CD4-positive, alpha-beta T cell treated with Interferon gamma for 1 hour (primary cell): ENCODE measurements around the gene EBPL.
A peak's percentile ranks its signal among the peaks of the same experiment; 100 is the strongest.
"Not testable (repeated sequence)": the region's sequence is repeated elsewhere in the genome, so short reads cannot be mapped to it uniquely, and the experiment has no call there.

ENCODE experiments used
- DNase-seq: peaks from one replicate; pipeline ENCODE4 v3.0.0-alpha.2; 2020

The EBPL gene

DNA sequence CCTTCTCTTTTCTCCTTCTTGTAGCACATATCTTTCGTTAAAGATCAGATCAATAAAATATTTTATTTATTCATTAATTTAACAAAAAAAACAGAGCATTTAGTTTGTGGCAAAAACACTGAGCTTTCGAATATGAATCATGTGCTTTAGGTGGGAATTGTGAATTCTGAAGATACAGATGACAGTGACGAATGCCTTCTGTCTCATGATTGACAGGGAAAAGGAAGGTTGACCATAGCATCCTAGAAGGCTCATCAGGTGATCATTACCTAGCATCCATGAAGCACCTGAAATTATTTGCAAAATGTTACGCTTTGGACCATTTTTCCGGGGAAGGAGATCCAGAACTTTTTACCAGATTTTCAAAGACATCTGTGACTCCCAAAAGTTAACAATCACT, 59.1 kb downstream of the EBPL start:
- DNase-seq: no peak

DNA sequence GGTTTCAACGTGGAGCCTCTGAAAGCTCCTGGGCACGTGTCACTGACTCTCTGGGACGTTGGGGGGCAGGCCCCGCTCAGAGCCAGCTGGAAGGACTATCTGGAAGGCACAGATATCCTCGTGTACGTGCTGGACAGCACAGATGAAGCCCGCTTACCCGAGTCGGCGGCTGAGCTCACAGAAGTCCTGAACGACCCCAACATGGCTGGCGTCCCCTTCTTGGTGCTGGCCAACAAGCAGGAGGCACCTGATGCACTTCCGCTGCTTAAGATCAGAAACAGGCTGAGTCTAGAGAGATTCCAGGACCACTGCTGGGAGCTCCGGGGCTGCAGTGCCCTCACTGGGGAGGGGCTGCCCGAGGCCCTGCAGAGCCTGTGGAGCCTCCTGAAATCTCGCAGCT, 60.7 kb downstream of the EBPL start:
- DNase-seq: no peak

DNA sequence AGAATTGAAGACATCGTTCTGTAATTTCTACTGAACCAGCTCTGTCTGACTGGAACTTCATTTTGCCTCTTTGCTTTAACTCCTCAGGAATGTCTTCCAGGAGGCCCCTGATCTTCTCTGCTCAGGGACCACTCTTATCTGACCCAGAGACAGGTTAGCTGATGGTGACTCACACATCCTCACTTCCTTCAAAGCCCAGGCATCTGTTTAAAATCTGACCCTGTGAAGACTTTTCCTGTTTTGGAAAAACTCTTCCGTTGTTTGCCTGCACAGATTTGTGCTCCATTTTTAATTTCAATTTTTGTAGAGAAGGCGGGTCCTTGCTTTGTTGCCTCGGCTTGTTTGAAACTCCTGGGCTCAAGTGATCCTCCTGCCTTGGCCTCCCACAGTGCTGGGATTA, 61.3 kb downstream of the EBPL start:
- DNase-seq: no peak

DNA sequence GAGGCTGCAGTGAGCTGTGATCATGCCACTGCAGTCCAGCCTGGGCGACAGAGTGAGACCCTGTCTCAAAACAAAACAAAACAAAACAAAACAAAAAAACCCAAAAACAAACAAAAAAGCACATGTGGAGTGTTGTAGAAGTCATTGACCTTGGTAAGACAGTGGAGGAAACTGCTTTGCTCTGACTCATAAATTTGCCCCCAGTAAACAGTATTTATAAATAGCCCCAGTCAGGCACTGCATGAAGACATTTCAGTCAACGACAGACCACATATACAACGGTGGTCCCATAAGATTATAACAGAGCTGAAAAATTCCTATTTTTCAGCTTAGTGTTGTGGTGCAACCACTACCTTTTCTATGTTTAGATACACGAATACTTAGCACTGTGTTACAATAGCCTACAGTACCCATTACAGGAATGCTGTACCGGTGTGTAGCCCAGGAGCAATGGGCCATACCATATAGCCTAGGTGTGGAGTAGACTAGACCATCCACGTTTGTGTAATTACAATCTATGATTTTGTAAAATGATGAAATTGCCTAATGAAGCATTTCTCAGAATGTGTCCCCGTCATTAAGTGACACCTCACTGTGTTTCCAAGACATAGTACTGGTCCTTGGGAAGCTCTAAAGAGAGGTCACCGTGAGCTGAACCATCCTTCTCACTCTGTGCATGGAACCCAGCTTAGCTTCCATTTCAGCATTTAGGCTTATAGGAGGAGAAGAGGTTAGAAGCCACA, 61.9 kb downstream of the EBPL start:
- DNase-seq: no peak

DNA sequence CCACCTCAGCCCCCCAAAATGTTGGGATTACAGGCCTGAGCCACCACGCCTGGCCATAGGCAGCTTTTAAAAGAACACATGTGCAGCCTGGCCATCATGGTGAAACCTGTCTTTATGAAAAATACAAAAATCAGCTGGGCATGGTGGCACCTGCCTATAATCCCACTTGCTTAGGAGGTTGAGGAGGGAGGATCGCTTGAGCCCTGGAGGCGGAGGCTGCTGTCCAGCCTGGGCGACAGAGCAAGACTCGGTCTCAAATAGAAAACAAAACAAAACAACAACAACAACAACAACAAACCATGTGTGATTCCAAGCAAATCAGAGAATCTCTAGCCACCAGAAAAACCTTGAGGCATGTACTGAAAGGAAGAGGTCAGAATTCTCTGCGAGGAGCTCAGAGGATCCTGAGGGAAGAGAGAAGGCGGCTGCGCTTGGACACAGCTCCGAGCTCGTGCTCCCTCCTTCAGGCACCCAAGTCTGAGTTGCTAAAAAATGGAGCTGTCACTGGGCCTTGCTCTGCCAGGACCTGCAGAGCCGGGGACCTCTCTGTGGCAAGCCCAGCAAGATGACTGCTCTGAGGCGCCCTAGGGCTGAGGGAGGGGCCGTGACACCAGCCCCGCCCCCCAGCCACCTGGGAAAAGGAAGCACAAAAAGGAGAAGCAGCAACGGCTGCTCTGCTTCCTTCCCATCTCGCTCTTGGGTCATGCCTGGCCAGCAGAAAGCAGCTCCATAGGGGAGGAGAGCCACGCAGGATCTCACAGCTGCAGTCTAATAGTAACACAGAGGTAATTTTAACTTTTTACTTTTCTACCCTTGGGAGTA, 63.2 kb downstream of the EBPL start, which contains the start of gene ARL11:
TSS of gene ARL11 (plus strand) at position 677 of the 822 bp plus-strand sequence. CDS start 1,941 bp downstream, outside the sequence.
- peak; percentile 76 for DNase-seq

DNA sequence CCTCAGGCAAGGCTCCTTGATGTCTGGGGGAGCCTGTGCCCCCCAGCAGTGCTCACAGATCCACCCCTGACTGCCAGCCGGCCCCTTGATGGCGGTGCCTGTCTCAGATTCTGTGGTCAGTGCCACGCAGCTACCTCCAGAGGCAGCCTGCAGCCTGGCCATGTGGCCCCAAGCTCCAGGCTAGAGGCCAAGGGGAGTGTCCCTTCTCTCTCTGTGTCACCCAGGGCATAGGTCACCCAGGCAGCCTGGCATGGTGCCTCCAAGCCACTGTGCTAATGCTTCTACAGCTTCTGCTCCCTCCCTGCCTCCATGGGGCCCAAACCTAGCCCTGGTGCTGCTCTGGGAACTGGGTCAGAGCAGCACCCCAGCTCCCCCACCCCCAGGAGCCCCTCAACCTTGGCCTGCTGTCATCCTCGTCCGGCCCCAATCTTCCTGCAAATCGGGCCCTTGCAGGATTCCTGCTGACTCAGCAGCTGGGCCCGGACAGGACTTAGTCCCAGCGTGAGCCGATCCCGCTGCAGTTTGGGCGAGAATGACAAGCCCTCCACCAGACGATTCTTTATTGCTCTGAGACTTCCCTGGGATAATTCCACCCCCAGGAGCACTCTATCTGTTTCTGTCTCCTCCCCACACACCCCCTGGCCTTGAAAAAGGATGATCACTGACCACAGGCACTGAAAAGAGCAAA, 65.8 kb downstream of the EBPL start:
- DNase-seq: no peak

DNA sequence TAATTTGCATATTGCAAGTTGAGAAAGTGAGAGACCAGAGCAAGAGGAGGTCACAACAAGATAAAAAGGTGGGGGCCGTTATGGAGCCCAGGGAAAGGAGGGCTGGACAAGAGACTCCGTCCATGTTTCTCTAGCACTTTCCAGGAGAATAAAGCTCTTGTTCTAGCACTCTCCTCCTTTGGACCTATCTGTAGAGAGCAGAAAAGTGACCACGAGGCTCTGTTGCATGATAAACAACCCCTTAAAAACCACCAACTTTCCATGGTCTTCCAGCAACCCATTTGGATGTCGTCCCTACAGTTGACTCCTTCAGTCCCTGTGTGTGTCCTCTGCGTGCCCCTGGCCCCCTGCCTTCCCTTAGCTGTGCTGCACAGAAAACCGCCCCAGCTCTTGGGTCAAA, 67.1 kb downstream of the EBPL start:
- no peak for DNase-seq

DNA sequence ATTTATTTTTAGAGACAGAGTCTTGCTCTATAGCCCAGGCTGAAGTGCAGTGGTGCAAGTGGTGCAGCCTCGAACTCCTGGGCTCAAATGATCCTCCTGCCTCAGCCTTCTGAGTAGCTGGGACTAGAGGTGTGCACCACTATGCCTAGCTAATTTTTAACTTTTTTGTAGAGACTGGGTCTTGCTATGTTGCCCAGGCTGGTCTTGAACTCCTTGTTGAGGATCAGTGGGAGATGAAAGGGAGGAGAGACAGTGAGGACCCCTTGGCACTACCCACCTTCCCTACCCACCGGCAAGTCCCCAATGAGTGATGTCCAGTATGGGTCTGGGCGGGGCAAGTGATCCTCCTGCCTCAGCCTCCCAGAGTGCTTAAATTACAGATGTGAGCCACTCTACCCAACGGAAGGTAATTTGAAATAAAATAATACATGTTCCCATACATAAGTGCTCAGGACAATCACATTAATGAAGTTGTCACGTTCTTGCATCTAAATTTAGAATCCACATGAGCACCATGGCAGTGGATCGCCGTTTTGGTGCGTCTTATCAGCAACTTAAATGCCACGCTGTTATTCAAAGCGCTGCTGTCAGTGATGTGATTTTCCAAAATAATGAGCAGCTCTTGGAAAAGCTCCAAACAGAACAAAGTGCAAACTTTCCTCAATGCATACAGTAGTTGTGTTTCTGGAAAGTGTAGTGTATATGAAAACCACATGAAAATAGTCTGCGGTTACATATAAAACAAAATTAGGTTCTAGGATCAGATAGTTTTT, 68.9 kb downstream of the EBPL start:
- no peak for DNase-seq

DNA sequence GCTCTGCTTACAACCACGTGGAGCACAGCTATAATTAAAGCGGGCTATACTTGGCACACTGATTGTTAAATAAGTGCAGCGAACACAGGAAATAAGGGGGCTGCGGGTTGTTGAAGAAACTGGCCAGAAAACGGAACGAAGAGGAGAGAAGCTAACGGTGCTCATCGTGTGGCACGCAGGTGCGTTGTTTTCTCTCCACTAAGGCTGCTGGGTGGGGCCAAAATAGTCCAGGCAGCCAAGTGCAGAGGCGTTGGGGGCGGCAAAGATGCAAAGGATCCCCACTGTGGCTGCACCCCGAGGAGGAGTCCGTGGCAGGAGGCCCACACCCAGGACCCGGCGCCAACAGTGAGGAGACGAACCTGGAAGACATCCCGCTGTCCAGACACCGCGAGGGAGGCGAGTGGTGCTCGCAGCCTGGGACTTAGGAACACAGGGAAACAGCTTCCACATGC, 71.1 kb downstream of the EBPL start:
- no peak for DNase-seq

DNA sequence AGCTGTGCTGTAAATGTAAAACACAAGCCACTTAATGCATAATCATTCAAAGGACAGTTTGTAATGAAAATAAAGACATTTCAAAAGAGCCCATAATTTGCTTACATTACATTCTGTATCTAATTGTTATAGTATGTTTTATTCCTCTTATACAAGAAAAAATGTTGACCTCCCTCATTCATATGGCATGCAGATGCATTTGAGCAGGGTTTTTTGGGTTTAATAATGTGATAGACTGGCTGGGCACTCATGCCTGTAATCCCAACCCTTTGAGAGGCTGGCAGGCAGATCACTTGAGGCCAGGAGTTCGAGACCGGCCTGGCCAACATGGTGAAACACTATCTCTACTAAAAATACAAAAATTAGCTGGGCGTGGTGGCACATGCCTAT, 74.6 kb downstream of the EBPL start:
- DNase-seq: no peak

DNA sequence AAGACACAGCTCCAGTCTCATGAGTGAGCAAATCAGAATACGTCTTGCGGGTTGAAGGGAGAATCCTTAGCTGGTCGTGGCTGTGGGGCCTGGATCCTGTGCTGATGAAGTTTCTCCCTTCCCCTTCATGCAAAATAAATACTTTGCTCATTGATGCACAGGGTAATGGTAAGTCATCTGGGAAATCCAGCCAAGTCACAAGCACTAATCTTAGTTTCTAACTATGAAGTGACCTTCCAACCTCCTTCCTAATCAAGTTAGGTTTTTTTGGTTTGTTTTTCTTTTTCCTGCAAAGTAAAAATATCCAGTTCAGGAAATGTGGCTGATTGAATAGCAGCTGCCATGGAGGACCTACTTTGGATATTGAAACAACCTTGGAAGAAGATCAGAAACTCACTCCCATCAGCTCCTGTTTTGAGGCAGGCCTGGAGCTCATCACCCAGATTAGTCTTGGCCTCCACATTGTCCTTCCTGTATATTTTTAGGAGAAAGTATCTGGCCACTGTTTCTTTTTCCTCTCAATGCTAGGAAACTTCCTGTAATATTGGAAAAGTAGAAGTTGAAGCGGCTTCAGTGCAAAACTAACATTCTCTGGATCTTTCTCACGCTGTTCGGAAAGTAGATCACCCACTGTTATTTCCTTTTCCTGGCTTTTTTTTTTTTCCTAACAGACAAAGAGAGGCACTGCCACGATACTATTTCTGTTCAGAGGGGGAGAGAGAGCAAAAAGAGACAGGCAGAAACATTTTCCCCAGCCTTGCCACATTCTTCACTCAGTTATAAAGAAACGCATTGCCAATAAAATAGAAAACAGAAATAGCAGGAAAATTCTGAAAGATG, 75.2 kb downstream of the EBPL start:
- DNase-seq: no peak

DNA sequence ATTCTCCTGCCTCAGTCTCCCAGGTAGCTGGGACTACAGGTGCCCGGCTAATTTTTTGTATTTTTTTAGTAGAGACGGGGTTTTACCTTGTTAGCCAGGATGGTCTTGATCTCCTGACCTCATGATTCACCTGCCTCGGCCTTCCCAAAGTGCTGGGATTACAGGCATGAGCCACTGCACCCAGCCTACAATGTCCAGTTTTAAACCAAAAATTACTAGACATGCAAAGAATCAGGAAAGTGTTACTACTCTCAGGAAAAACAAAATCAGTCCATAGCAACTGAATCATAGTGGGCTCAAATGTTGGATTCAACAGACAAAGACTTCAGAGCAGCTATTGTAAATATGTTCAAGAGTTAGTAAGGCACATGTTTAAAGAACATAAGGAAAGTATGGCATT, 79.2 kb downstream of the EBPL start:
- not testable (repeated sequence) for DNase-seq
